ENCODE results near the gene OR8A1. TPM values are rescaled to one million over a fixed set of nuclear protein-coding genes. Genes with fewer than 3 reads are reported as not detected.

OR8A1 gene
- total RNA-seq (2021; fragmentation: NEBNext Ultra II Directional; extraction: Animal tissue kit (Norgen Biotek cat#: 25700)): not detected
- long read RNA-seq: 0 reads

DNA sequence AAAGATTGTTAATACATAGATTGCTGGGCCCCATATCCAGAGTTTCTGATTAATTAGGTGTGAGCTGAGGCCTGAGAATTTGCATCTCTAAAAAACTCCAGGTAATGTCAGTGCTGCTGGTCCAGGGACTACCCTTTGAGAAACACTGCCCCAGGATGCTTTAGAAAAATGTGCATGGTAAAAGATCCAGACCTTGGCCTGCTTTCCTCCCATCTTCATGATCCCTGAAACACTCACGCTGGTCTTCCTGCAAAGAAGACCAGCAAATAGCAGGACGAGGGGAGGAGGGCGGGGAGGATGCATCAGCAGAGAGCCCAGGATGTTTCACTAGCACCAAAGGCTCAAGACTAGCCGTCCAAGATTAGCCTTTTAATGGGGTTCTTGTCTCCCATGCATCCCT, at the start of gene OR8A1:
Gene OR8A1, plus strand, starts transcription at position 301 of the 400 bp plus-strand sequence. CDS start 123 bp downstream, outside the sequence.
- Mint-ChIP-seq H3K4me3 (no peak within 1 kb of the TSS), H3K9me3 (no peaks in the 10 kb centered on the region), H3K27me3 (ENCODE audit: insufficient read depth) (peaks cover 2% of the 10 kb centered on the region; the same call in 1 of the 2 replicates), H3K4me1 (ENCODE audit: low read depth) (no peaks in the 10 kb centered on the region), H3K36me3 (ENCODE audit: low read depth) (no peaks in the 10 kb centered on the region), H3K27ac (no peak within 1 kb of the TSS)
- no peak for DNase-seq
- TF ChIP-seq, protein P1, sequence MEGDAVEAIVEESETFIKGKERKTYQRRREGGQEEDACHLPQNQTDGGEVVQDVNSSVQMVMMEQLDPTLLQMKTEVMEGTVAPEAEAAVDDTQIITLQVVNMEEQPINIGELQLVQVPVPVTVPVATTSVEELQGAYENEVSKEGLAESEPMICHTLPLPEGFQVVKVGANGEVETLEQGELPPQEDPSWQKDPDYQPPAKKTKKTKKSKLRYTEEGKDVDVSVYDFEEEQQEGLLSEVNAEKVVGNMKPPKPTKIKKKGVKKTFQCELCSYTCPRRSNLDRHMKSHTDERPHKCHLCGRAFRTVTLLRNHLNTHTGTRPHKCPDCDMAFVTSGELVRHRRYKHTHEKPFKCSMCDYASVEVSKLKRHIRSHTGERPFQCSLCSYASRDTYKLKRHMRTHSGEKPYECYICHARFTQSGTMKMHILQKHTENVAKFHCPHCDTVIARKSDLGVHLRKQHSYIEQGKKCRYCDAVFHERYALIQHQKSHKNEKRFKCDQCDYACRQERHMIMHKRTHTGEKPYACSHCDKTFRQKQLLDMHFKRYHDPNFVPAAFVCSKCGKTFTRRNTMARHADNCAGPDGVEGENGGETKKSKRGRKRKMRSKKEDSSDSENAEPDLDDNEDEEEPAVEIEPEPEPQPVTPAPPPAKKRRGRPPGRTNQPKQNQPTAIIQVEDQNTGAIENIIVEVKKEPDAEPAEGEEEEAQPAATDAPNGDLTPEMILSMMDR (IDR thresholded peaks at IDR 0.05): no peak

DNA sequence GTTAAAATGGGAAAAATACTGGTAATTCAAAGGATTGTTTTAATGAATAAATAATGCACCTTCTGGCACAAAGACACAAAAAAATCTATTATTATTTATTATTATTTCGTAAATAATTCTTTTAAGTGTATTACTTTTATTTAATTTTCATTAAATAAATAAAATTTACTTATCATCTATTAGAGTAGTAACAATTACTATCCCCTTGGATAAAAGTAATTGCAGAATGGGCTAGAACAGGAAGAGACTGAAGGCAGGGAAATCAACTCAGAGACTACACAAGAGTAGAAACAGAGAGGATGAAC, 49.3 kb upstream of the OR8A1 start:
- peaks cover 2% of the 10 kb centered on the region; the same call in 1 of the 2 replicates for H3K27me3 Mint-ChIP-seq (ENCODE audit: insufficient read depth)
- no peaks in the 10 kb centered on the region for H3K4me1 Mint-ChIP-seq (ENCODE audit: low read depth)
- H3K4me3 Mint-ChIP-seq: no peak overlapping the region
- no peaks in the 10 kb centered on the region for H3K36me3 Mint-ChIP-seq (ENCODE audit: low read depth)
- no peak for DNase-seq
- TF ChIP-seq, protein P1 (IDR thresholded peaks at IDR 0.05): no peak
- H3K9me3 Mint-ChIP-seq: no peaks in the 10 kb centered on the region; the same call in none of the 2 replicates
- no peak overlapping the region for H3K27ac Mint-ChIP-seq

DNA sequence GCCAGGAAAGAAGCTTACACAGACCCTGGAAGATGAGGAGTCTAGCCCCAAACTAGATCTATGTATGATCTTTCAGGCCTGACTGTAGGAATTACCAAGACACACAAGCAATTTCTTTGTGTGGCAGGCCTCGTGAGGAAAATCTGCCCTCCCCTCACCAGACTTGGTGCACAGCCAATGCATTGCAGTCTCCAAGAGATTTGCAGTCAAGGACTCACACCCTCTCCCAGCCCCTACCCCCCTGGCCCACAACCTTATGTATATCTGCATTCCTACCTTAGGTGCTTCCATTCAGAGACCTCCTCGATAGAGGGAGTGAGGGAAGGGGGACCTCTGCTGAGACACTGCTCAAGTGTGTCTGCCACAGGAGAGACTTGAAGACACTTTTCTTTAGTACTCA, 36.2 kb upstream of the OR8A1 start:
- Mint-ChIP-seq H3K27ac (no peak overlapping the region), H3K36me3 (ENCODE audit: low read depth) (peaks cover 4% of the 10 kb centered on the region; the same call in 1 of the 2 replicates), H3K4me3 (no peak overlapping the region), H3K27me3 (ENCODE audit: insufficient read depth) (peaks cover 2% of the 10 kb centered on the region), H3K9me3 (peaks cover 16% of the 10 kb centered on the region; the same call in 1 of the 2 replicates), H3K4me1 (ENCODE audit: low read depth) (no peaks in the 10 kb centered on the region)
- TF ChIP-seq, protein P1 (IDR thresholded peaks at IDR 0.05): no peak
- DNase-seq: no peak

DNA sequence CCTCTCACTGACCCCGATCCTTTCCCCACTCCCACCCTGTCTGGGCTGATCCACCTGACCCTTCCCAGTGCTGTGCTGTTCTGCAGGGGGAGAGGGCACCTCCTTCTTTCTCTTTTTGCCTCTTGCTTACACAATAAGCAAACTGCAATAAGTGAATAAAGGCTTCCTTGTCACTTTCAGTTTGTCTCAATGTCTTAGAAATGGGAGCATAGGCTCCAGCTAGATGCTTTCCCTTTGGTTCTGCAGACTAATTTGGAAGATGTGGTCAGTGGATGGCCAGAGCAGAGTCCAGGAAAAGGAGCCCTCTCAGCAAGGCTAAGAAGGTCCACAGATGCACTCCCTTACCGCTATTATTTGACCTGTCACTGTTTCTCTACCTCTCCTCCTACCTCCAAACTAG, 35.7 kb upstream of the OR8A1 start:
- H3K9me3 Mint-ChIP-seq: peaks cover 13% of the 10 kb centered on the region

DNA sequence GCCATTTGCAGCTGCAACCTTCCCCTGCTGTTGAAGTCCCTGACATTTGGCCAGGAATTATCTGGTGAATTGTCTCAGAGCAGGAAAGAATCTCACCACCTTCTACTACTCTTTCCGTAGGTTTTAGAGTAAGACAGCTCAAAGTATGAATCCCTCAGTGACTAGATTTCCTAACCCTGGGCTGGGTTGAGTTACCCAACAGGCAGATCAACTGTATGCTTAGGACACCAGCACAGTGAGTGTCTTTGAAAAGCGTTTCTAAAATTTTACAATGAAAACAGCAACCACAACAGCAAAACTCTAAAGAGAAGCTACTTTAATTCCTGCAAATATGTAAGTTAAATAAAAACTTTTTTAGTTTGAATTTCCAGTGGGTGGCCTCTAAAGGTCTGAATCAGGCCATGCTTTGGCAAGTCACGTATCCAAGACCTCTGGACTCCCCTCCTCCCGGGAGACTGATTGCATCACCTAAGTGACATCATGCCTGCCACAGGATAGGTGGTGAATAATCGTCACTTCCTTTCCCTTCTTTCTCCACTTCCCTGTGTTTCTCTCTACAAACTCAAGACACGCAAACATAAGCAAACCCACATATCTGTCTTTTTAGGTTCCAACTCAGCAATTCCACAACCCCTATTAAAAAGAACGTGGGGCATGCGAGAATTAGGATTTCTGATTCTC, 34.1 kb upstream of the OR8A1 start:
- no peak overlapping the region for H3K4me3 Mint-ChIP-seq
- H3K4me1 Mint-ChIP-seq (ENCODE audit: low read depth): no peaks in the 10 kb centered on the region
- peaks cover 4% of the 10 kb centered on the region; the same call in 1 of the 2 replicates for H3K36me3 Mint-ChIP-seq (ENCODE audit: low read depth)
- peaks cover 13% of the 10 kb centered on the region for H3K9me3 Mint-ChIP-seq
- H3K27me3 Mint-ChIP-seq (ENCODE audit: insufficient read depth): peaks cover 2% of the 10 kb centered on the region
- DNase-seq: no peak
- no peak overlapping the region for H3K27ac Mint-ChIP-seq
- TF ChIP-seq, protein P1 (IDR thresholded peaks at IDR 0.05): no peak

More for the DNA sequence above, 35.7 kb upstream of the OR8A1 start:
- Mint-ChIP-seq H3K4me1 (ENCODE audit: low read depth) (no peaks in the 10 kb centered on the region), H3K4me3 (no peak overlapping the region), H3K27me3 (ENCODE audit: insufficient read depth) (peaks cover 2% of the 10 kb centered on the region), H3K36me3 (ENCODE audit: low read depth) (peaks cover 4% of the 10 kb centered on the region; the same call in 1 of the 2 replicates), H3K27ac (no peak overlapping the region)
- TF ChIP-seq, protein P1 (IDR thresholded peaks at IDR 0.05): no peak
- DNase-seq: no peak

Measured in HFFc6 (cell line).